ENCODE data around the gene SCD.

Gene SCD

GRCh38 chr10:100401631-100402328, 54.7 kb downstream of the SCD start:
- DNase-seq (ENCODE audit: low read depth) = no peak

GRCh38 chr10:100403734-100404133, 56.7 kb downstream of the SCD start:
- no peak for DNase-seq (ENCODE audit: low read depth)

- DNase-seq (ENCODE audit: low read depth) = no peak
These were observed 66.1 kb downstream of the SCD start for GRCh38 chr10:100413173-100413572.

Measured in stimulated activated CD8-positive, alpha-beta memory T cell treated with anti-CD3 and anti-CD28 coated beads, Interleukin-15, amount 100 ng/mL, for 24 hours (primary cell).